SH-SY5Y (cell line): ENCODE measurements around the gene STK11.

Experiments
- GATA2 ChIP-seq: IDR thresholded peaks from 2 replicates; pipeline ENCODE4 v1.6.1; 2011; ENCODE audit warnings: mild to moderate bottlenecking, low read depth, low read length
- GATA3 ChIP-seq: IDR thresholded peaks from 2 replicates; pipeline ENCODE4 v1.6.1; 2011; ENCODE audit warnings: low read depth, mild to moderate bottlenecking, low read length, moderate library complexity

Gene STK11

DNA sequence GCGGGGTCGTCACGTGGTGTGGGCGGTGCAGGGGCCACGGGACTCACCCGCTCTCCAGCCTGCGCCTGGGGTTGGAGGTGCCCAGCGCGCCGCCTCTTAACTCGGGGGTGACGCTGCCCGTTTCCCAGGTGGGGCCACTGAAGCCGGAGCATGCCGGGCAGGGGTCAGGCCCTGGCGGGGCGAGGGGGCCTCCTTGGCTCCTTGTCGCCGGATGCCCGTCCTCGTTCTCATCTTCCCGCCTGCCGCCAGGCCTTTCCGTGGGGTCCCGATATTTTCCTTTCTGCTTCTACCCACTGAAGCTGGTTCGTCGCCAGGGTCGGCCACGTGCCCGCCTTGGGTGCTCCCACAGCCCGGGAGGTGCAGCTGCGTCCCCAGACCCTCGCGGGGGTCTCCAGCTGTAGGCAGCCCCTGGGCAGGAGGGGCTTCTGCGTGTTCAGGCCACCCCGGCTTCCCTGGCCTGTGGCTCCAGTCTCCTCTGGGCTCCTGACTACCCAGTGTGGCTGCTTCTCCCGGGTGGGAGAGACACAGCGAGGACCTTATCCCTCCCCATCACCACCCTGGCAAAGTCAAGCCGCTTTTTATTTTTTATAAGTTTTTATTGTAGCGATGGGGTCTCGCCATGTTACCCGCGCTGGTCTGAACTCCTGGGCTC is 70.5 kb downstream of the STK11 start:
- TF ChIP-seq GATA3 (no peak), GATA2 (no peak)

DNA sequence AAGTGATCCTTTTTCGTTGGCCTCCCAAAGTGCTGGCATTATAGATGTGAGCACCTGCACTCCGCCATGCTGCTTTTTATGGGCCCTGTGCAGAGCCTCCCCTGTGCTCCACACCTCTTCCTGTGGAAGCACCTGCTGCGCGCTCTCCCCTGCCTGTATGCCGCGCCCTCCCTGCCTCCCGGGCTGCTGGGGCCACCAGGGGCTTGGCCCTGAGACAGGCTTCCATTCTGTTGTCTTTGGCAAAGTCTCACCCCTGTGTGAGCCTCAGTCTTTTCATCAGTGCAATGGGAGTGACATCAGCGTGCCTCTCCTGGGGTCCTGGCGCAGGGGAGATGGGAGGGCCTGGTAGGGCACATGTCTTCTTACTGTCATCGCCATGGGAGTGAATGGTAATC is 71.0 kb downstream of the STK11 start:
- TF ChIP-seq GATA2, result no peak

DNA sequence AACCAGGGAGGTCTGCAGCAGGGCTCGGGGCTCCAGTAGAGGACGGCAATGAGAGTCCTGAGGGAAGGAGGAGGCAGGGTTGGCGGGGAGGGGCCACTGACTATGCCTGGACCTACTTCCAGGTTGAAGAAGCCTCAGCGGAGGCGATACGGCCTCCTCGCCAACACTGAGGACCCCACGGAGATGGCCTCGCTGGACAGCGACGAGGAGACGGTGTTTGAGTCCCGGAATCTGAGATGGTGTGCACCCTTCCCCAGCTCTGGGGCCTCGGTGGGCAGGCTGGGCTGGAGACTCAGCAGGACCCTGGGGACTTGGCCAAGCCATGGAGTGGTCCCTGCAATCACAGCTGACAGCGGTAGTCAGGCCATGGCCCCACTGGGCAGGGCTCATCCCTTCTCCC is 71.5 kb downstream of the STK11 start:
- no peak for TF ChIP-seq GATA2
- no peak for TF ChIP-seq GATA3
